ENCODE measurements around the gene SKIC3.

- TF ChIP-seq, protein P1, sequence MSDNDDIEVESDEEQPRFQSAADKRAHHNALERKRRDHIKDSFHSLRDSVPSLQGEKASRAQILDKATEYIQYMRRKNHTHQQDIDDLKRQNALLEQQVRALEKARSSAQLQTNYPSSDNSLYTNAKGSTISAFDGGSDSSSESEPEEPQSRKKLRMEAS (IDR thresholded peaks at IDR 0.05), result no peak
- no peak for TF ChIP-seq SP1 (IDR thresholded peaks at IDR 0.05)
- TF ChIP-seq JUND (IDR thresholded peaks at IDR 0.05), result no peak
- TF ChIP-seq CTCF (IDR thresholded peaks at IDR 0.05; ENCODE audit: low read depth, low read length, missing input control), result no peak
- TF ChIP-seq, protein P2, sequence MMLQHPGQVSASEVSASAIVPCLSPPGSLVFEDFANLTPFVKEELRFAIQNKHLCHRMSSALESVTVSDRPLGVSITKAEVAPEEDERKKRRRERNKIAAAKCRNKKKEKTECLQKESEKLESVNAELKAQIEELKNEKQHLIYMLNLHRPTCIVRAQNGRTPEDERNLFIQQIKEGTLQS (IDR thresholded peaks at IDR 0.05), result no peak
These were observed 43.2 kb downstream of the SKIC3 start for GRCh38 chr5:95511606-95512005.
